Measurements from ENCODE around the gene PNLIPRP2. TPM values are rescaled to one million over a fixed set of nuclear protein-coding genes. Genes with fewer than 3 reads are reported as not detected.

PNLIPRP2 gene
- total RNA-seq, 1 experiment from 2014 or later, result not detected

- BruUV-seq (replicated peaks), result no TSS peak
- Mint-ChIP-seq H3K4me1 (ENCODE audit: low read depth, unreplicated experiment) (no peaks in the 10 kb centered on the region), H3K27me3 (ENCODE audit: unreplicated experiment) (peaks cover 49% of the 10 kb centered on the region)
These were observed 6.0 kb upstream of the PNLIPRP2 start for GRCh38 chr10:116614796-116615195.

GRCh38 chr10:116615199-116615776 is 5.5 kb upstream of the PNLIPRP2 start:
- no peaks in the 10 kb centered on the region for H3K36me3 Mint-ChIP-seq (ENCODE audit: insufficient read depth, unreplicated experiment)
- H3K27me3 Mint-ChIP-seq (ENCODE audit: unreplicated experiment), result peaks cover 49% of the 10 kb centered on the region
- BruUV-seq (replicated peaks), result no TSS peak
- no peak overlapping the region for H3K4me3 Mint-ChIP-seq (ENCODE audit: low read depth, unreplicated experiment)
- H3K4me1 Mint-ChIP-seq (ENCODE audit: low read depth, unreplicated experiment), result no peaks in the 10 kb centered on the region
- TF ChIP-seq, protein P1, sequence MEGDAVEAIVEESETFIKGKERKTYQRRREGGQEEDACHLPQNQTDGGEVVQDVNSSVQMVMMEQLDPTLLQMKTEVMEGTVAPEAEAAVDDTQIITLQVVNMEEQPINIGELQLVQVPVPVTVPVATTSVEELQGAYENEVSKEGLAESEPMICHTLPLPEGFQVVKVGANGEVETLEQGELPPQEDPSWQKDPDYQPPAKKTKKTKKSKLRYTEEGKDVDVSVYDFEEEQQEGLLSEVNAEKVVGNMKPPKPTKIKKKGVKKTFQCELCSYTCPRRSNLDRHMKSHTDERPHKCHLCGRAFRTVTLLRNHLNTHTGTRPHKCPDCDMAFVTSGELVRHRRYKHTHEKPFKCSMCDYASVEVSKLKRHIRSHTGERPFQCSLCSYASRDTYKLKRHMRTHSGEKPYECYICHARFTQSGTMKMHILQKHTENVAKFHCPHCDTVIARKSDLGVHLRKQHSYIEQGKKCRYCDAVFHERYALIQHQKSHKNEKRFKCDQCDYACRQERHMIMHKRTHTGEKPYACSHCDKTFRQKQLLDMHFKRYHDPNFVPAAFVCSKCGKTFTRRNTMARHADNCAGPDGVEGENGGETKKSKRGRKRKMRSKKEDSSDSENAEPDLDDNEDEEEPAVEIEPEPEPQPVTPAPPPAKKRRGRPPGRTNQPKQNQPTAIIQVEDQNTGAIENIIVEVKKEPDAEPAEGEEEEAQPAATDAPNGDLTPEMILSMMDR (IDR thresholded peaks at IDR 0.05; ENCODE audit: unreplicated experiment), result no peak
- no peaks in the 10 kb centered on the region for H3K9me3 Mint-ChIP-seq (ENCODE audit: low read depth, unreplicated experiment)
- DNase-seq, result no peak
- CTCF ChIA-PET, result no interaction called here
- intact Hi-C loops (cut with micrococcal nuclease; ENCODE audit: unreplicated experiment), result no loop called here
- H3K27ac Mint-ChIP-seq (ENCODE audit: unreplicated experiment), result no peak overlapping the region

More at GRCh38 chr10:116614796-116615195, 6.0 kb upstream of the PNLIPRP2 start:
- Mint-ChIP-seq H3K36me3 (ENCODE audit: insufficient read depth, unreplicated experiment) (no peaks in the 10 kb centered on the region), H3K9me3 (ENCODE audit: low read depth, unreplicated experiment) (no peaks in the 10 kb centered on the region), H3K27ac (ENCODE audit: unreplicated experiment) (no peak overlapping the region), H3K4me3 (ENCODE audit: low read depth, unreplicated experiment) (no peak overlapping the region)
- no peak for DNase-seq
- intact Hi-C loops (cut with micrococcal nuclease; ENCODE audit: unreplicated experiment), result no loop called here
- CTCF ChIA-PET, result no interaction called here
- TF ChIP-seq, protein P1 (IDR thresholded peaks at IDR 0.05; ENCODE audit: unreplicated experiment), result no peak

GRCh38 chr10:116621476-116621875 is 723 bp downstream of the PNLIPRP2 start:
- DNase-seq, result no peak
- Mint-ChIP-seq H3K27me3 (ENCODE audit: unreplicated experiment) (peaks cover 41% of the 10 kb centered on the region), H3K4me1 (ENCODE audit: low read depth, unreplicated experiment) (no peaks in the 10 kb centered on the region), H3K4me3 (ENCODE audit: low read depth, unreplicated experiment) (no peak overlapping the region), H3K27ac (ENCODE audit: unreplicated experiment) (no peak overlapping the region), H3K9me3 (ENCODE audit: low read depth, unreplicated experiment) (no peaks in the 10 kb centered on the region), H3K36me3 (ENCODE audit: insufficient read depth, unreplicated experiment) (no peaks in the 10 kb centered on the region)
- CTCF ChIA-PET, result no interaction called here
- BruUV-seq (replicated peaks), result no TSS peak
- intact Hi-C loops (cut with micrococcal nuclease; ENCODE audit: unreplicated experiment), result loop anchor here (10.0 kb wide), 1 partner anchor 553 kb away; no protein-coding TSS in a partner anchor
- TF ChIP-seq, protein P1 (IDR thresholded peaks at IDR 0.05; ENCODE audit: unreplicated experiment), result no peak

GRCh38 chr10:116621934-116622655 is 1.3 kb downstream of the PNLIPRP2 start:
- intact Hi-C loops (cut with micrococcal nuclease; ENCODE audit: unreplicated experiment), result loop anchor here (10.0 kb wide), 1 partner anchor 553 kb away; no protein-coding TSS in a partner anchor
- Mint-ChIP-seq H3K36me3 (ENCODE audit: insufficient read depth, unreplicated experiment) (no peaks in the 10 kb centered on the region), H3K27me3 (ENCODE audit: unreplicated experiment) (peaks cover 34% of the 10 kb centered on the region), H3K4me3 (ENCODE audit: low read depth, unreplicated experiment) (no peak overlapping the region), H3K9me3 (ENCODE audit: low read depth, unreplicated experiment) (no peaks in the 10 kb centered on the region), H3K4me1 (ENCODE audit: low read depth, unreplicated experiment) (no peaks in the 10 kb centered on the region), H3K27ac (ENCODE audit: unreplicated experiment) (no peak overlapping the region)
- DNase-seq, result no peak
- TF ChIP-seq, protein P1 (IDR thresholded peaks at IDR 0.05; ENCODE audit: unreplicated experiment), result no peak
- no TSS peak for BruUV-seq (replicated peaks)
- CTCF ChIA-PET, result no interaction called here

Measured in Calu3 (cell line).